GM12878 (cell line): ENCODE measurements around the gene C5orf34.

Experiments
- CHD2 ChIP-seq: IDR thresholded peaks from 2 replicates; pipeline ENCODE4 v1.6.1; 2011; ENCODE audit warnings: low read depth, low read length, improper control_type of control experiment, borderline replicate concordance
- CTCF ChIP-seq, 3 experiments: IDR thresholded peaks in 2 of 3; conservative IDR thresholded peaks in 1 of 3; 2 replicates each; pipeline ENCODE4 v1.5.1; 2011; ENCODE audit warnings: low read depth in 3 of 3, low read length in 3 of 3, mild to moderate bottlenecking in 3 of 3, control low read depth in 2 of 3, moderate library complexity in 2 of 3, inconsistent platforms in 1 of 3, mixed read lengths in 1 of 3; ENCODE audit not compliant: control insufficient read depth in 2 of 3, insufficient read depth in 1 of 3; ENCODE audit errors: extremely low read depth in 1 of 3
- EGR1 ChIP-seq, 2 experiments: IDR thresholded peaks; 1 replicate in 1 of 2; 2 replicates in 1 of 2; pipeline ENCODE4 v1.6.1; 2011 to 2012; ENCODE audit warnings: low read depth in 2 of 2, low read length in 2 of 2, borderline replicate concordance in 1 of 2, mild to moderate bottlenecking in 1 of 2, moderate library complexity in 1 of 2
- EZH2 ChIP-seq: IDR thresholded peaks from 2 replicates; pipeline ENCODE4 v1.6.1; 2012; ENCODE audit warnings: low read depth, mild to moderate bottlenecking, control low read depth, inconsistent platforms, low read length, borderline replicate concordance; ENCODE audit not compliant: control insufficient read depth
- POLR2A ChIP-seq: IDR thresholded peaks from 2 replicates; pipeline ENCODE4 v1.6.1; 2011; ENCODE audit warnings: low read depth, mild to moderate bottlenecking, low read length
- REST ChIP-seq: IDR thresholded peaks from 2 replicates; pipeline ENCODE4 v1.6.1; 2012; ENCODE audit warnings: mild to moderate bottlenecking, low read depth, low read length
- SIN3A ChIP-seq: IDR thresholded peaks from 2 replicates; pipeline ENCODE4 v1.6.1; 2012; ENCODE audit warnings: low read depth, low read length, improper control_type of control experiment
- TBL1XR1 ChIP-seq: IDR thresholded peaks from 2 replicates; pipeline ENCODE4 v1.6.1; 2012; ENCODE audit warnings: low read depth, low read length, improper control_type of control experiment
- ZNF217 ChIP-seq: fragments of 450-650 bp; IDR thresholded peaks from 2 replicates; pipeline ENCODE4 v1.6.1; 2017; ENCODE audit warnings: antibody characterized with exemption, mild to moderate bottlenecking
- ZNF24 ChIP-seq: fragments of 450-650 bp; IDR thresholded peaks from 2 replicates; pipeline ENCODE4 v1.6.1; 2017; ENCODE audit warnings: antibody characterized with exemption, mild to moderate bottlenecking

GRCh38 chr5:43547532-43547931, 32.6 kb upstream of the C5orf34 start:
- no peak for TF ChIP-seq SIN3A
- TF ChIP-seq EGR1 (IDR thresholded peaks at IDR 0.05; ENCODE audit: borderline replicate concordance in 1 of 2, low read depth in 2 of 2, low read length in 2 of 2) = no peak
- no peak for TF ChIP-seq ZNF217
- no peak for TF ChIP-seq TBL1XR1
- no peak for TF ChIP-seq POLR2A
- TF ChIP-seq CTCF (IDR thresholded peaks at IDR 0.05 in 2 of 3, conservative IDR thresholded peaks at IDR 0.05 in 1 of 3; ENCODE audit: control insufficient read depth in 2 of 3, extremely low read depth in 1 of 3, insufficient read depth in 1 of 3, low read depth in 3 of 3, low read length in 3 of 3) = no peak
- no peak for TF ChIP-seq EZH2
- no peak for TF ChIP-seq CHD2
- no peak for TF ChIP-seq ZNF24
- no peak for TF ChIP-seq REST
